ENCODE data around the gene MTMR4.
"Not testable (repeated sequence)": the region's sequence is repeated elsewhere in the genome, so short reads cannot be mapped to it uniquely, and the experiment has no call there.

DNA sequence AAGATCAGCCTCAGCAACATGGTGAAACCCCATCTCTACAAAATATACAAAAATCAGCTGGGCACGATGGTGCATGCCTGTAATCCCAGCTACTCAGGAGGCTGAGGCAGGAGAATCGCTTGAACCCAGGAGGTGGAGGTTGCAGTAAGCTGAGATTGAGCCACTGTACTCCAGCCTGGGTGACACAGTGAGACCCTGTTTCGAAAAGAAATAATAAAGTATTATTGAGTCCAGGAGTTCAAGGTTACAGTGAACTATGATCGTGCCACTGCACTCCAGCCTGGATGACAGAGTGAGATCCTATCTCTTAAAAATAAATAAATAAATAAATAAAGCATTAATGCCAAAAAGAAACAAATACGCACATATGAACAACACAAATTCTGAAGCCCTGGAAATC, 32.6 kb downstream of the MTMR4 start:
- TF ChIP-seq, protein P1, sequence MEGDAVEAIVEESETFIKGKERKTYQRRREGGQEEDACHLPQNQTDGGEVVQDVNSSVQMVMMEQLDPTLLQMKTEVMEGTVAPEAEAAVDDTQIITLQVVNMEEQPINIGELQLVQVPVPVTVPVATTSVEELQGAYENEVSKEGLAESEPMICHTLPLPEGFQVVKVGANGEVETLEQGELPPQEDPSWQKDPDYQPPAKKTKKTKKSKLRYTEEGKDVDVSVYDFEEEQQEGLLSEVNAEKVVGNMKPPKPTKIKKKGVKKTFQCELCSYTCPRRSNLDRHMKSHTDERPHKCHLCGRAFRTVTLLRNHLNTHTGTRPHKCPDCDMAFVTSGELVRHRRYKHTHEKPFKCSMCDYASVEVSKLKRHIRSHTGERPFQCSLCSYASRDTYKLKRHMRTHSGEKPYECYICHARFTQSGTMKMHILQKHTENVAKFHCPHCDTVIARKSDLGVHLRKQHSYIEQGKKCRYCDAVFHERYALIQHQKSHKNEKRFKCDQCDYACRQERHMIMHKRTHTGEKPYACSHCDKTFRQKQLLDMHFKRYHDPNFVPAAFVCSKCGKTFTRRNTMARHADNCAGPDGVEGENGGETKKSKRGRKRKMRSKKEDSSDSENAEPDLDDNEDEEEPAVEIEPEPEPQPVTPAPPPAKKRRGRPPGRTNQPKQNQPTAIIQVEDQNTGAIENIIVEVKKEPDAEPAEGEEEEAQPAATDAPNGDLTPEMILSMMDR (IDR thresholded peaks at IDR 0.05 in 2 of 3, conservative IDR thresholded peaks at IDR 0.05 in 1 of 3; ENCODE audit: borderline replicate concordance in 1 of 3, insufficient read depth in 1 of 3, low read depth in 2 of 3, low read length in 2 of 3) = not testable (repeated sequence)
- TF ChIP-seq ZNF274 (IDR thresholded peaks at IDR 0.05; ENCODE audit: low read depth, low read length); TCF7L2 (IDR thresholded peaks at IDR 0.05; ENCODE audit: borderline replicate concordance, extremely low read depth, insufficient read depth, insufficient read length); SIN3A (IDR thresholded peaks at IDR 0.05; ENCODE audit: low read depth); YY1 (IDR thresholded peaks at IDR 0.05; ENCODE audit: extremely low read depth, insufficient replicate concordance, low read depth, low read length); EZH2phosphoT487 (IDR thresholded peaks at IDR 0.05; ENCODE audit: borderline replicate concordance); POLR2AphosphoS5 (IDR thresholded peaks at IDR 0.05; ENCODE audit: low read depth, low read length); FOSL1 (IDR thresholded peaks at IDR 0.05; ENCODE audit: low read depth): not testable (repeated sequence)
